H1 (cell line): Measurements from ENCODE around the gene DUSP2. TPM values are rescaled to one million over a fixed set of nuclear protein-coding genes. Genes with fewer than 3 reads are reported as not detected.

Source experiments
- ASH2L ChIP-seq: fragments of 200-600, 300-600 bp; sonication (generic); IDR thresholded peaks from one replicate; pipeline ENCODE4 v1.7.1; 2017; ENCODE audit warnings: low read length
- RAD21 ChIP-seq, 2 experiments: IDR thresholded peaks in 1 of 2; conservative IDR thresholded peaks in 1 of 2; 2 replicates each; pipeline ENCODE4 v1.6.1; 2011; ENCODE audit warnings: low read depth in 2 of 2, low read length in 2 of 2, improper control_type of control experiment in 1 of 2, inconsistent platforms in 1 of 2, mild to moderate bottlenecking in 1 of 2, moderate library complexity in 1 of 2
- polyA plus RNA-seq, 7 experiments: library from polyadenylated mRNA; depleted of rRNA in 3 of 7; stranded (reverse) in 5 of 7; unstranded in 2 of 7; fragments of >200 nt in 5 of 7; fragments of 200-250 nt in 2 of 7; gene quantifications; 1 replicate in 5 of 7; 2 replicates in 1 of 7; 4 replicates in 1 of 7; pipeline versions ENCODE4 v1.2.1 to v1.2.3, GENCODE V29; 2011 to 2013; ENCODE audit warnings: missing spikeins in 2 of 7, mixed read lengths in 2 of 7
- total RNA-seq: library from RNA; stranded (reverse); fragmentation: NEBNext Ultra II Directional; extraction: Animal tissue kit (Norgen Biotek cat#: 25700); gene quantifications from 2 replicates; pipeline ENCODE4 v1.2.1, GENCODE V29; 2021

DUSP2 gene
- total and polyA plus RNA-seq, 2 of the 8 experiments (the other 6 are each of a cell fraction or from before 2014, with no cell fraction given), result 10.1 to 10.4 TPM

GRCh38 chr2:96115631-96116423, 29.4 kb downstream of the DUSP2 start (continued):
- TF ChIP-seq RAD21 (IDR thresholded peaks at IDR 0.05 in 1 of 2, conservative IDR thresholded peaks at IDR 0.05 in 1 of 2; ENCODE audit: low read depth in 2 of 2, low read length in 2 of 2) (no peak), ASH2L (no peak)
